Measurements from ENCODE around the gene RBM10.

RBM10 gene

DNA sequence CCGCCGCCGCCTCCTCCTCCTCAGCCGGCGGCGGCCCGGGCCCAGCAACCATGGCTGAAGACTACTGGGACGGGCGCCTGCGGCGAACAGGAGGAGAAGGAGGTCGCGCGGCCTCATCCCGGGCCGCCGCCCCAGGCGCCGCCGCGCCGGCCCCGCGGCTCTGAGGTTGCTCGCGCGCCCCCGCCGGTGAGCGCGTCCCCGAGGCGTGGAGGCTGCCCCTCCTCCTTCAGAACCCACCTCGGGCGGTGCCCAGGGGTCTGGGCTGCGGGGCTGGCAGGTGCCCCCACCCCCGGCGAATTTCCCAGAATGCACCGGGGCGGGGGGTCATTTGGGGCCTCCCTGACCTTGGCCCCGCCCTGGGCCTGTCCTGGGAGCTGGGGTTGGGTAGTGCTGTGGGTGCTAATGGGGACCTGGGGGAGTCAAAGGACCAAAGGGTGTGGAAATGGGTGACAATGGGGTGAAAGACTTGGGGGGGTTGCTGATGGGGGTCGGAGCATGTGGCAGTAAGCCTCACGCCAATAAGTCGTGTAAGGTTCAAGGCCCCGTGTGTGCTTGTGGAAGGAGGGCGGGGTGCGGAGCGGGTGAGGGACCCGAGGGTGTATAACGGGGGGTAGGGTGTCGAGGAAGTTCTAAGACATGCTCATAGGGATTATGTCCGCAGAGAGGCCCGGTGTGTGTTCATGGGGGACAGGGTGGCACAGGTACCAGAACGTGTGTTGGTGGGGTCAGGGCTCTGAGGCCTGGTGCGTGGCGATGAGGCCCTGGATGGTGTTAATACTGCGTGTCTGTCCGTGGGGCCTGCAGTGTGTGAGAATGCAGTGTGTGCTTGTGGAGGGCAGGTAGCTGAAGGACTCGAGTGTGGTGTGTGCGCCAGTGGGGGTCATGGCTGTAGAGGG, 74.1 kb downstream of the RBM10 start:
- H3K9me3 Mint-ChIP-seq, result no peaks in the 10 kb centered on the region
- TF ChIP-seq, protein P1, sequence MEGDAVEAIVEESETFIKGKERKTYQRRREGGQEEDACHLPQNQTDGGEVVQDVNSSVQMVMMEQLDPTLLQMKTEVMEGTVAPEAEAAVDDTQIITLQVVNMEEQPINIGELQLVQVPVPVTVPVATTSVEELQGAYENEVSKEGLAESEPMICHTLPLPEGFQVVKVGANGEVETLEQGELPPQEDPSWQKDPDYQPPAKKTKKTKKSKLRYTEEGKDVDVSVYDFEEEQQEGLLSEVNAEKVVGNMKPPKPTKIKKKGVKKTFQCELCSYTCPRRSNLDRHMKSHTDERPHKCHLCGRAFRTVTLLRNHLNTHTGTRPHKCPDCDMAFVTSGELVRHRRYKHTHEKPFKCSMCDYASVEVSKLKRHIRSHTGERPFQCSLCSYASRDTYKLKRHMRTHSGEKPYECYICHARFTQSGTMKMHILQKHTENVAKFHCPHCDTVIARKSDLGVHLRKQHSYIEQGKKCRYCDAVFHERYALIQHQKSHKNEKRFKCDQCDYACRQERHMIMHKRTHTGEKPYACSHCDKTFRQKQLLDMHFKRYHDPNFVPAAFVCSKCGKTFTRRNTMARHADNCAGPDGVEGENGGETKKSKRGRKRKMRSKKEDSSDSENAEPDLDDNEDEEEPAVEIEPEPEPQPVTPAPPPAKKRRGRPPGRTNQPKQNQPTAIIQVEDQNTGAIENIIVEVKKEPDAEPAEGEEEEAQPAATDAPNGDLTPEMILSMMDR (IDR thresholded peaks at IDR 0.05), result no peak
- peak overlapping the region; percentile 95 for H3K4me3 Mint-ChIP-seq
- peak overlapping the region; percentile 98 for H3K27ac Mint-ChIP-seq
- H3K36me3 Mint-ChIP-seq (ENCODE audit: low read depth), result peaks cover 39% of the 10 kb centered on the region
- DNase-seq, result peak; percentile 62
- no peaks in the 10 kb centered on the region for H3K27me3 Mint-ChIP-seq (ENCODE audit: low read depth, poor library complexity)
- peaks cover 48% of the 10 kb centered on the region for H3K4me1 Mint-ChIP-seq

DNA sequence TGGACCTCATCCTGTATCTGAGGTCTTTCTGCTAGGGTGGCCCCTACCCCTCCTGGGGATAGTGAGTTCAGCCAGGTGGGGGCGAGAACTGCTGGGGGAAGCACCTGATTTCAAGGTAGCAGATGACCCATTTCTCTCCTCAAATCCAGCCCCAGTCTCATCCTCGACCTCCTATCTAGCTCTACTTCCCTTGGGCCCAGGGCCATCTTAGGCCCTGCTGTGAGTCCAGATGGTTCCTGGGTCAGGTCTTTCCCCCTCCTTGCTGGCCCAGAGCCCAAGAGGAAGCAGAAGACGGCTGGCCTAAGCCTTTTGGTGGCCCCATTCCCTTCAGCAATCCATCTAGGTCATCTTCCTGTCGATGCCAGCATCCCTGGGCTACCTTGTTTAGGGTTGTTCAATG, 76.7 kb downstream of the RBM10 start:
- Mint-ChIP-seq H3K27ac (peak overlapping the region; percentile 76), H3K4me3 (no peak overlapping the region), H3K27me3 (ENCODE audit: low read depth, poor library complexity) (no peaks in the 10 kb centered on the region), H3K9me3 (no peaks in the 10 kb centered on the region), H3K36me3 (ENCODE audit: low read depth) (peaks cover 40% of the 10 kb centered on the region), H3K4me1 (peaks cover 38% of the 10 kb centered on the region)
- TF ChIP-seq, protein P1 (IDR thresholded peaks at IDR 0.05), result no peak
- DNase-seq, result no peak

DNA sequence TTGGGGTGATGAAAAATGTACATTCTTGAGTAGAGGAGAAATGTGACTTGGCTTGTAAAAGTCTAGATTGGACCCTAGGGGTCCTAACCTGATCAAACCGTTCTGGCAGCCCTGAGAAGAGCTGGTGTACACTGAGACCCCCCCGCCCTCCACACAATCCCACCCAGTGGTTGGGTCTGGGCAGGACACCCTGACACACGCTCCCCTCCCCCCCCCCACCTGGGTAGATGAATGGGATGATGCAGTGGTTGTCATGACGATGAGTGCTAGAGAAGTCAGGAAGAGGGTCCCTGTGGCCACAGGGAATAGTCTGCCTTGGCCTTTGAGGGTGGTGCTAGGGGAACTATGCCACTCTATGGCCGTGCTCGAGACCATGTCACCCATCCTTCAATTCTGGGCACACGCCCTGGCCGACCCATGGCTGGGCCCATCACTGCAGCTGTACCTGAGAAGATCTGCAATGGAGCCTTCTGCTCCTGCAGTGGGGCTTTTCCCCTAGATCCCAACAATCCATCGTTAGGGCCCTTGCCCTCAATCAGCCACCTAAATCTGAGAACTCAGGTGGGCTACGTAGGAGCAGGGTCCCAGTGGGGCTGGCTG, 77.8 kb downstream of the RBM10 start:
- Mint-ChIP-seq H3K27me3 (ENCODE audit: low read depth, poor library complexity) (no peaks in the 10 kb centered on the region), H3K27ac (no peak overlapping the region), H3K4me3 (no peak overlapping the region), H3K9me3 (no peaks in the 10 kb centered on the region), H3K36me3 (ENCODE audit: low read depth) (peaks cover 48% of the 10 kb centered on the region), H3K4me1 (peaks cover 30% of the 10 kb centered on the region)
- peak; percentile 24 for DNase-seq
- TF ChIP-seq, protein P1 (IDR thresholded peaks at IDR 0.05), result no peak

DNA sequence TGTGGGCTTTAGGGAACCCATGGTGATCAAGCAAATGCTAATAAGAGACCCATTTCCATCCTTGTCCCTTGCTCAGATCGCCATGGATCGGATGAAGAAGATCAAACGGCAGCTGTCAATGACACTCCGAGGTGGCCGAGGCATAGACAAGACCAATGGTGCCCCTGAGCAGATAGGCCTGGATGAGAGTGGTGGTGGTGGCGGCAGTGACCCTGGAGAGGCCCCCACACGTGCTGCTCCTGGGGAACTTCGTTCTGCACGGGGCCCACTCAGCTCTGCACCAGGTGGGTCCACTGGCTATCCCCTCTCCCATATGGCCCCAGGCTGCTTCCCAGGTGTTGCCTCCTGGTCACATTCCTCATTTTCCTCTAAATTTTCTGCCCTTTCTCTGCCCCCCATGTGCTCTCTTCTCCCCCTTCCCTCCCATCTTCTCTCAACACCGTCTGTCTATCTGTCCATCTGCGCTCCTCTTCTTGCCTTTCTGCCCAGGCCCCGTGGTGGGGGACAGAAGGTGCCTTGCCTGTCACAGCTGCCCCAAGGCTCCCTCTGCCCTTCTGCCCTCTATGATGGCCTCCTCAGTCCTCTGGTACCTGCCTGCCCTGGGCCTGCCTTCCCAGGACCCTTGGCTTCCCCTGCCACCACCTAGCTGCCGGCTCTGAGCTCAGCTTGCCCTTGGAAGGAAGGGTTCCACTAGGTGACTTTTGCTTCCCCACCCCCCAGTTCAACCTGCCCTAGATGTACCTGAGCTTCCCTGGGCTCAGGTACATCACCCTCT, 78.6 kb downstream of the RBM10 start:
- H3K27ac Mint-ChIP-seq, result no peak overlapping the region
- H3K9me3 Mint-ChIP-seq, result no peaks in the 10 kb centered on the region
- TF ChIP-seq, protein P1 (IDR thresholded peaks at IDR 0.05), result no peak
- peaks cover 30% of the 10 kb centered on the region for H3K4me1 Mint-ChIP-seq
- peaks cover 56% of the 10 kb centered on the region for H3K36me3 Mint-ChIP-seq (ENCODE audit: low read depth)
- no peak overlapping the region for H3K4me3 Mint-ChIP-seq
- no peaks in the 10 kb centered on the region for H3K27me3 Mint-ChIP-seq (ENCODE audit: low read depth, poor library complexity)
- no peak for DNase-seq

DNA sequence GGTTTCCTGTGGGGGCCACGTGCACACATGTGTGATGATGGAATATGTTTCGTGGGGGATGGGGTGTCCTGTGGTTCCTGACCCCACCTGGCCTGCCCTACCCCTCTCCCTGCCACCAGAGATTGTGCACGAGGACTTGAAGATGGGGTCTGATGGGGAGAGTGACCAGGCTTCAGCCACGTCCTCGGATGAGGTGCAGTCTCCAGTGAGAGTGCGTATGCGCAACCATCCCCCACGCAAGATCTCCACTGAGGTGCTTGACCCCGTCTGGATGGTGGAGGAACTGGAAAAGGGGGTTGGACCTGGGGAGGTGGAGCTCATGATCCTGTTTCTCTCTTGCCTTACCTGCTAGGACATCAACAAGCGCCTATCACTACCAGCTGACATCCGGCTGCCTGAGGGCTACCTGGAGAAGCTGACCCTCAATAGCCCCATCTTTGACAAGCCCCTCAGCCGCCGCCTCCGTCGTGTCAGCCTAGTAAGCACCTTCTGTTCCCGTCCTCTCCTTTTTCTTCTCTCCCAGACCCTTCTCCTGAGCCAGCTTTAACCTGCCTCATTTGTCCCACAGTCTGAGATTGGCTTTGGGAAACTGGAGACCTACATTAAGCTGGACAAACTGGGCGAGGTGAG, 79.4 kb downstream of the RBM10 start:
- Mint-ChIP-seq H3K27me3 (ENCODE audit: low read depth, poor library complexity) (no peaks in the 10 kb centered on the region), H3K9me3 (no peaks in the 10 kb centered on the region)

More for the DNA sequence above, 79.4 kb downstream of the RBM10 start:
- no peak overlapping the region for H3K27ac Mint-ChIP-seq
- H3K4me1 Mint-ChIP-seq, result peaks cover 26% of the 10 kb centered on the region
- DNase-seq, result no peak
- TF ChIP-seq, protein P1 (IDR thresholded peaks at IDR 0.05), result no peak
- H3K4me3 Mint-ChIP-seq, result no peak overlapping the region
- peaks cover 60% of the 10 kb centered on the region for H3K36me3 Mint-ChIP-seq (ENCODE audit: low read depth)
